NAMALWA (cell line): Measurements from ENCODE around the gene PPP6R1.

Experiments used
- DNase-seq: peaks from one replicate; pipeline ENCODE4 v3.0.0-alpha.2; 2015; ENCODE audit warnings: low spot score

PPP6R1 gene

GRCh38 chr19:55181740-55182139 is 77.1 kb downstream of the PPP6R1 start:
- no peak for DNase-seq
